Measurements from ENCODE around the gene CNPPD1. TPM values are rescaled to one million over a fixed set of nuclear protein-coding genes. Genes with fewer than 3 reads are reported as not detected.

CNPPD1 gene
- 23.4 TPM for total RNA-seq
- 10 to 100 TPM; 32.5 to 40.8 (median 37.1) TPM for polyA plus RNA-seq (ENCODE audit: insufficient read depth in 1 of 8, insufficient read length in 8 of 8, low replicate concordance in 1 of 8)
- long read RNA-seq, donor 1, transcript CNPPD1-201 (8 exons, 2,060 nt) = major isoform, 5 of 5 reads
- long read RNA-seq, donor 1, partial matches to known transcripts = 0 of 5 reads
- long read RNA-seq, donor 1, other reads (novel, unspliced or antisense) = 0 of 5 reads
- long read RNA-seq, donor 2, partial matches to known transcripts = 6 of 7 reads
- long read RNA-seq, donor 2, other reads (novel, unspliced or antisense) = 0 of 7 reads
- long read RNA-seq, donor 3, transcript CNPPD1-201 (8 exons, 2,060 nt) = major isoform, 15 of 23 reads
- long read RNA-seq, donor 3, partial matches to known transcripts = 8 of 23 reads
- long read RNA-seq, donor 3, other reads (novel, unspliced or antisense) = 0 of 23 reads
- long read RNA-seq, donor 4, transcript CNPPD1-201 (8 exons, 2,060 nt) = major isoform, 7 of 7 reads
- long read RNA-seq, donor 4, partial matches to known transcripts = 0 of 7 reads
- long read RNA-seq, donor 4, other reads (novel, unspliced or antisense) = 0 of 7 reads
- long read RNA-seq, donor 5, transcript CNPPD1-201 (8 exons, 2,060 nt) = major isoform, 18 of 49 reads
- long read RNA-seq, donor 5, partial matches to known transcripts = 29 of 49 reads
- long read RNA-seq, donor 5, other reads (novel, unspliced or antisense) = 0 of 49 reads
- long read RNA-seq, donor 6, transcript CNPPD1-201 (8 exons, 2,060 nt) = major isoform, 22 of 32 reads
- long read RNA-seq, donor 6, partial matches to known transcripts = 6 of 32 reads
- long read RNA-seq, donor 6, other reads (novel, unspliced or antisense) = 0 of 32 reads
- long read RNA-seq, donor 7, transcript CNPPD1-201 (8 exons, 2,060 nt) = major isoform, 12 of 19 reads
- long read RNA-seq, donor 7, partial matches to known transcripts = 7 of 19 reads
- long read RNA-seq, donor 7, other reads (novel, unspliced or antisense) = 0 of 19 reads
- long read RNA-seq, donor 8, partial matches to known transcripts = 0 of 3 reads
- long read RNA-seq, donor 8, other reads (novel, unspliced or antisense) = 0 of 3 reads
- long read RNA-seq, donor 9, transcript CNPPD1-201 (8 exons, 2,060 nt) = major isoform, 10 of 10 reads
- long read RNA-seq, donor 9, partial matches to known transcripts = 0 of 10 reads
- long read RNA-seq, donor 9, other reads (novel, unspliced or antisense) = 0 of 10 reads
- long read RNA-seq, donor 10, transcript CNPPD1-201 (8 exons, 2,060 nt) = major isoform, 5 of 5 reads
- long read RNA-seq, donor 10, partial matches to known transcripts = 0 of 5 reads
- long read RNA-seq, donor 10, other reads (novel, unspliced or antisense) = 0 of 5 reads
- long read RNA-seq, donor 11, transcript CNPPD1-201 (8 exons, 2,060 nt) = major isoform, 13 of 19 reads
- long read RNA-seq, donor 11, partial matches to known transcripts = 6 of 19 reads
- long read RNA-seq, donor 11, other reads (novel, unspliced or antisense) = 0 of 19 reads

GRCh38 chr2:219176818-219177551 is at the start of gene CNPPD1:
TSS of gene CNPPD1 (minus strand) at chr2:219176925. CDS start at chr2:219176828, 97 bp downstream.
- H3K4me3 ChIP-seq (ENCODE audit: low read length) = peak within 1 kb of the TSS; percentile 80
- peaks cover 58% of the 10 kb centered on the region for H3K36me3 ChIP-seq (ENCODE audit: control insufficient read depth, insufficient read depth, low read length)
- H3K27ac ChIP-seq (ENCODE audit: low read length) = peak within 1 kb of the TSS; percentile 99
- DNase-seq = peak; percentile 94
- H3K9me3 ChIP-seq (replicated peaks; ENCODE audit: control insufficient read depth, low read depth, low read length) = no peaks in the 10 kb centered on the region
- H3K4me1 ChIP-seq (ENCODE audit: control insufficient read depth, insufficient read depth, low read length) = peaks cover 18% of the 10 kb centered on the region
- WGBS (ENCODE audit: insufficient coverage) = 0% methylated on average over 59 of the region's 69 CpGs
- no peaks in the 10 kb centered on the region for H3K27me3 ChIP-seq (ENCODE audit: control insufficient read depth, insufficient read depth, low read length)

GRCh38 chr2:219225350-219225749 is 48.6 kb upstream of the CNPPD1 start:
- WGBS (ENCODE audit: insufficient coverage) = 87% methylated on average over 3 of the region's 3 CpGs
- Histone ChIP-seq H3K4me3 (ENCODE audit: low read length) (no peak overlapping the region), H3K27me3 (ENCODE audit: control insufficient read depth, insufficient read depth, low read length) (no peaks in the 10 kb centered on the region), H3K9me3 (replicated peaks; ENCODE audit: control insufficient read depth, low read depth, low read length) (no peaks in the 10 kb centered on the region), H3K27ac (ENCODE audit: low read length) (no peak overlapping the region), H3K36me3 (ENCODE audit: control insufficient read depth, insufficient read depth, low read length) (peaks cover 62% of the 10 kb centered on the region), H3K4me1 (ENCODE audit: control insufficient read depth, insufficient read depth, low read length) (peaks cover 35% of the 10 kb centered on the region)
- DNase-seq = no peak

- peaks cover 43% of the 10 kb centered on the region for H3K4me1 ChIP-seq (ENCODE audit: control insufficient read depth, insufficient read depth, low read length)
- WGBS (ENCODE audit: insufficient coverage) = 93% methylated on average over 30 of the region's 31 CpGs
- DNase-seq = no peak
- H3K27ac ChIP-seq (ENCODE audit: low read length) = no peak overlapping the region
- peaks cover 70% of the 10 kb centered on the region for H3K36me3 ChIP-seq (ENCODE audit: control insufficient read depth, insufficient read depth, low read length)
- H3K9me3 ChIP-seq (replicated peaks; ENCODE audit: control insufficient read depth, low read depth, low read length) = no peaks in the 10 kb centered on the region
- H3K4me3 ChIP-seq (ENCODE audit: low read length) = no peak overlapping the region
- H3K27me3 ChIP-seq (ENCODE audit: control insufficient read depth, insufficient read depth, low read length) = no peaks in the 10 kb centered on the region
Observed at GRCh38 chr2:219223831-219224610, 47.3 kb upstream of the CNPPD1 start.

- no peaks in the 10 kb centered on the region for H3K9me3 ChIP-seq (replicated peaks; ENCODE audit: control insufficient read depth, low read depth, low read length)
- H3K27me3 ChIP-seq (ENCODE audit: control insufficient read depth, insufficient read depth, low read length) = no peaks in the 10 kb centered on the region
- peaks cover 66% of the 10 kb centered on the region for H3K36me3 ChIP-seq (ENCODE audit: control insufficient read depth, insufficient read depth, low read length)
- 84% methylated on average over 10 of the region's 16 CpGs for WGBS (ENCODE audit: insufficient coverage)
- H3K4me1 ChIP-seq (ENCODE audit: control insufficient read depth, insufficient read depth, low read length) = peaks cover 46% of the 10 kb centered on the region
- no peak overlapping the region for H3K27ac ChIP-seq (ENCODE audit: low read length)
- no peak overlapping the region for H3K4me3 ChIP-seq (ENCODE audit: low read length)
- peak; percentile 48 for DNase-seq
Observed at GRCh38 chr2:219221957-219222518, 45.3 kb upstream of the CNPPD1 start.

- no peak overlapping the region for H3K27ac ChIP-seq (ENCODE audit: low read length)
Observed at GRCh38 chr2:219220652-219221402, 44.1 kb upstream of the CNPPD1 start.

GRCh38 chr2:219219784-219220532 is 43.2 kb upstream of the CNPPD1 start:
- DNase-seq = no peak
- Histone ChIP-seq H3K27me3 (ENCODE audit: control insufficient read depth, insufficient read depth, low read length) (no peaks in the 10 kb centered on the region), H3K4me1 (ENCODE audit: control insufficient read depth, insufficient read depth, low read length) (peaks cover 52% of the 10 kb centered on the region), H3K9me3 (replicated peaks; ENCODE audit: control insufficient read depth, low read depth, low read length) (no peaks in the 10 kb centered on the region), H3K36me3 (ENCODE audit: control insufficient read depth, insufficient read depth, low read length) (peaks cover 69% of the 10 kb centered on the region), H3K27ac (ENCODE audit: low read length) (peak overlapping the region; percentile 98), H3K4me3 (ENCODE audit: low read length) (no peak overlapping the region)
- WGBS (ENCODE audit: insufficient coverage) = 81% methylated on average over 14 of the region's 18 CpGs

More at GRCh38 chr2:219220652-219221402, 44.1 kb upstream of the CNPPD1 start:
- no peak overlapping the region for H3K4me3 ChIP-seq (ENCODE audit: low read length)
- 95% methylated on average over 7 of the region's 19 CpGs for WGBS (ENCODE audit: insufficient coverage)
- peak; percentile 27 for DNase-seq
- H3K9me3 ChIP-seq (replicated peaks; ENCODE audit: control insufficient read depth, low read depth, low read length) = no peaks in the 10 kb centered on the region
- no peaks in the 10 kb centered on the region for H3K27me3 ChIP-seq (ENCODE audit: control insufficient read depth, insufficient read depth, low read length)
- H3K4me1 ChIP-seq (ENCODE audit: control insufficient read depth, insufficient read depth, low read length) = peaks cover 52% of the 10 kb centered on the region
- H3K36me3 ChIP-seq (ENCODE audit: control insufficient read depth, insufficient read depth, low read length) = peaks cover 72% of the 10 kb centered on the region

GRCh38 chr2:219218732-219219701 is 42.3 kb upstream of the CNPPD1 start, which contains the start of gene ABCB6:
TSS of gene ABCB6 (minus strand) at chr2:219218958. CDS start at chr2:219218673, 285 bp downstream.
- peak within 1 kb of the TSS; percentile 98 for H3K27ac ChIP-seq (ENCODE audit: low read length)
- H3K9me3 ChIP-seq (replicated peaks; ENCODE audit: control insufficient read depth, low read depth, low read length) = no peaks in the 10 kb centered on the region
- 2% methylated on average over 51 of the region's 71 CpGs for WGBS (ENCODE audit: insufficient coverage)
- DNase-seq = peak; percentile 99
- no peaks in the 10 kb centered on the region for H3K27me3 ChIP-seq (ENCODE audit: control insufficient read depth, insufficient read depth, low read length)
- peaks cover 52% of the 10 kb centered on the region for H3K4me1 ChIP-seq (ENCODE audit: control insufficient read depth, insufficient read depth, low read length)
- peaks cover 69% of the 10 kb centered on the region for H3K36me3 ChIP-seq (ENCODE audit: control insufficient read depth, insufficient read depth, low read length)
- H3K4me3 ChIP-seq (ENCODE audit: low read length) = peak within 1 kb of the TSS; percentile 67
